IPS-NIHi11 (cell line): ENCODE measurements around the gene CRYBG2.
A peak's percentile ranks its signal among the peaks of the same experiment; 100 is the strongest.

ENCODE experiments used
- DNase-seq: peaks from one replicate; pipeline ENCODE4 v3.0.0; 2012; ENCODE audit warnings: mixed read lengths, low spot score

CRYBG2 gene

GRCh38 chr1:26281091-26281958, 72.6 kb downstream of the CRYBG2 start:
- DNase-seq: no peak

- DNase-seq: peak; percentile 59
Measured at GRCh38 chr1:26280333-26281042, 73.4 kb downstream of the CRYBG2 start.

- peak; percentile 91 for DNase-seq
Measured at GRCh38 chr1:26279456-26280332, 74.2 kb downstream of the CRYBG2 start, which contains the start of gene SH3BGRL3. TSS of gene SH3BGRL3 (plus strand) at chr1:26280086. CDS start at chr1:26280156, 70 bp downstream.

GRCh38 chr1:26278724-26279455, 75.0 kb downstream of the CRYBG2 start:
- DNase-seq: no peak

- no peak for DNase-seq
Measured at GRCh38 chr1:26278303-26278702, 75.6 kb downstream of the CRYBG2 start.

GRCh38 chr1:26277719-26278118, 76.2 kb downstream of the CRYBG2 start:
- no peak for DNase-seq

- DNase-seq: no peak
Measured at GRCh38 chr1:26277261-26277661, 76.7 kb downstream of the CRYBG2 start.

GRCh38 chr1:26276432-26276838, 77.5 kb downstream of the CRYBG2 start:
- no peak for DNase-seq

GRCh38 chr1:26275580-26276431, 78.1 kb downstream of the CRYBG2 start:
- peak; percentile 85 for DNase-seq

GRCh38 chr1:26274801-26275425, 79.0 kb downstream of the CRYBG2 start:
- no peak for DNase-seq
